NT2/D1 (cell line): ENCODE measurements around the gene DRAM2.

Experiments used
- DNase-seq: peaks from one replicate; pipeline ENCODE4 v3.0.0-alpha.2; 2011; ENCODE audit warnings: low read depth, low spot score
- H3K27me3 ChIP-seq: 2 replicates; pipeline ENCODE4 v1.6.0; 2011; ENCODE audit warnings: mild to moderate bottlenecking; ENCODE audit not compliant: insufficient read length, insufficient read depth
- H3K36me3 ChIP-seq: 2 replicates; pipeline ENCODE4 v1.6.1; 2011; ENCODE audit warnings: mild to moderate bottlenecking, low read length, mixed read lengths; ENCODE audit not compliant: insufficient read depth, insufficient read length
- H3K4me1 ChIP-seq: 2 replicates; pipeline ENCODE4 v1.5.1; 2011; ENCODE audit not compliant: insufficient read depth, insufficient read length
- H3K4me3 ChIP-seq: 2 replicates; pipeline ENCODE4 v1.5.1; 2011; ENCODE audit warnings: low read depth; ENCODE audit not compliant: insufficient read length
- H3K9ac ChIP-seq: 2 replicates; pipeline ENCODE4 v1.6.0; 2011; ENCODE audit warnings: low read depth; ENCODE audit not compliant: insufficient read length
- H3K9me3 ChIP-seq: 2 replicates; pipeline ENCODE4 v1.5.1; 2011; ENCODE audit warnings: mild to moderate bottlenecking, low read length; ENCODE audit not compliant: insufficient read depth
- SUZ12 ChIP-seq: IDR thresholded peaks from 2 replicates; pipeline ENCODE4 v1.6.1; 2011; ENCODE audit not compliant: insufficient read length, insufficient read depth; ENCODE audit errors: extremely low read depth
- YY1 ChIP-seq: IDR thresholded peaks from 2 replicates; pipeline ENCODE4 v1.6.1; 2011; ENCODE audit not compliant: insufficient read length, insufficient read depth
- ZNF274 ChIP-seq: IDR thresholded peaks from 2 replicates; pipeline ENCODE4 v1.6.1; 2011; ENCODE audit warnings: mild to moderate bottlenecking, low read depth, low read length

DRAM2 gene

GRCh38 chr1:111127923-111128643 is 11.8 kb downstream of the DRAM2 start:
- Histone ChIP-seq H3K27me3 (no peaks in the 10 kb centered on the region), H3K9me3 (no peaks in the 10 kb centered on the region), H3K4me3 (no peak overlapping the region), H3K36me3 (peaks cover 68% of the 10 kb centered on the region), H3K4me1 (no peaks in the 10 kb centered on the region), H3K9ac (no peak overlapping the region)
- no peak for DNase-seq
- no peak for TF ChIP-seq YY1
- TF ChIP-seq SUZ12, result no peak
- no peak for TF ChIP-seq ZNF274

- TF ChIP-seq ZNF274 (no peak), YY1 (no peak), SUZ12 (no peak)
- Histone ChIP-seq H3K9me3 (no peaks in the 10 kb centered on the region), H3K27me3 (no peaks in the 10 kb centered on the region), H3K9ac (no peak overlapping the region), H3K4me1 (no peaks in the 10 kb centered on the region), H3K36me3 (peaks cover 69% of the 10 kb centered on the region), H3K4me3 (no peak overlapping the region)
- DNase-seq, result no peak
Observed at GRCh38 chr1:111126354-111126753, 13.5 kb downstream of the DRAM2 start.

DNA sequence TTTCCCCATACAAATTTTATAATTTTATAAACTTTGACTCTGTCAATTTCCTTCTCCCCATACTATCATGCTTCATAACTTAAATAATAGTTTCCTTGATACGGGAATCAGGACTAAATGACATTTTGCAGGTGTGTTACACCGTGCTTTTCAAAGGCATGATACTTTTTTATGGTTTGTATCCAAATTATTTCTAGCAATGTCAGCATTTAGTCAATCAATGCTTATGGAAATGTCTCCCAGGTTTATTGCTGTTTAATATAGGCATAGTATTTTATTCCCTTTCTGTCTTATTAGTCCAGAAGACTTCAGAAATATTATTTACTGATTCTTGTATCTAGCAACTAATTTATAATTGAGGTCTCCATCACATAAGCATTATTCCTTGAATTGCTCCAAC is 23.4 kb downstream of the DRAM2 start:
- Histone ChIP-seq H3K4me1 (no peaks in the 10 kb centered on the region), H3K36me3 (peaks cover 62% of the 10 kb centered on the region), H3K4me3 (no peak overlapping the region), H3K9me3 (no peaks in the 10 kb centered on the region), H3K27me3 (no peaks in the 10 kb centered on the region), H3K9ac (no peak overlapping the region)
- no peak for DNase-seq
- TF ChIP-seq YY1 (no peak), ZNF274 (no peak), SUZ12 (no peak)

DNA sequence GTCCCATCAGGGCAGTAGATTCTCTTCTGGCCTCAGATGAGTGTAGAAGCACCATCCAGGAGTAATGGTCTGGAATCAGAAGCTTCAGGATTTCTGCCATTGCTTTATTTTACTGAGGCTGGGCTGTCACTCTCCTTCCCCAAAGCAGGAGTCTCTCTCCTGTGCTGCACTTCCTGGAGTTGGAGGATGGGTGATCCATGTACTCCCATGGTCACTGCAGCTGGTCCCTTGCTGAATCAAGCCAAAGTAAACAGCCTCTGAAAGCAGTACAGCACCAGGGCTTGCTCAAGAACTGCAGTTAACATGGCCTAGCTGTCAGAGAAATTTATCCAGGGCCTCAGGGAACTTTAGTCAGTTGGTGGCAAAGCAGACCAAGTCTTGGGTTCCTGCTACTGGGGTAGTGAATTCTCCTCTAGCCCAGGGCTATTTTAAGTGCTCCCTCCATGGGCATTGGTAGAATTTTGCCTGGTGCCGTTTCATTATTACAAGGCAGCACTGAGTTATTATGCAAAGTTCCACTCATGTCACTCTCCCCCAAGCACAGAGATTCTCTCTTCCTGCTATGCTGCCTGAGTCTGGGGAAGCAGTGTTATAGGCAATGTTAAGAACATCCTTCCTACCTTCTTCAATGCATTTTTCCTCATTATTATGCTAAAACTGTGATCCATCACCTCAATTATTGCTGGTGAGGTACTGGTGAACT is 29.5 kb downstream of the DRAM2 start:
- no peak for DNase-seq
- TF ChIP-seq SUZ12 (no peak), YY1 (no peak), ZNF274 (no peak)
- no peak overlapping the region for H3K9ac ChIP-seq

DNA sequence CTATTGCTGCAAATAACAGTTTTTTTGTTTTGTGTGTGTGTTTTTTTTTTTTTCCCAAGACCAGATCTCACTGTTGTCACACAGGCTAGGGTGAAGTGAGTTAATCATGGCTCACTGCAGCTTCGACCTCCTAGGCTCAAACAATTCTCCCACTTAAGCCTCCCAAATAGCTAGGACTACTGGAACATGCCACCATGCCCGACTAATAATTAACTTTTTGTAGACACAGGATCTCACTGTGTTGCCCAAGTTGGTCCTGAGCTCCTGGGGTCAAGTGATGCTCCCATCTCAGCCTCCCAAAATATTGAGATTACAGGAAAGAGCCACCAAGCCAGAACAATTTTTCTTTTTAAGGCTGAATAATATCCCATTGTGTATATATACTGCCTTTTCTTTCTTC is 34.9 kb downstream of the DRAM2 start:
- no peak for TF ChIP-seq ZNF274
- no peak for TF ChIP-seq SUZ12
- TF ChIP-seq YY1, result no peak
- peaks cover 4% of the 10 kb centered on the region for H3K4me1 ChIP-seq
- no peaks in the 10 kb centered on the region for H3K36me3 ChIP-seq
- H3K9me3 ChIP-seq, result peaks cover 42% of the 10 kb centered on the region
- no peak overlapping the region for H3K9ac ChIP-seq
- no peaks in the 10 kb centered on the region for H3K27me3 ChIP-seq
- no peak overlapping the region for H3K4me3 ChIP-seq
- DNase-seq, result no peak

More for the DNA sequence above, 29.5 kb downstream of the DRAM2 start:
- Histone ChIP-seq H3K4me3 (no peak overlapping the region), H3K9me3 (peaks cover 16% of the 10 kb centered on the region; the same call in 1 of the 2 replicates), H3K27me3 (no peaks in the 10 kb centered on the region), H3K36me3 (peaks cover 12% of the 10 kb centered on the region), H3K4me1 (no peaks in the 10 kb centered on the region)

DNA sequence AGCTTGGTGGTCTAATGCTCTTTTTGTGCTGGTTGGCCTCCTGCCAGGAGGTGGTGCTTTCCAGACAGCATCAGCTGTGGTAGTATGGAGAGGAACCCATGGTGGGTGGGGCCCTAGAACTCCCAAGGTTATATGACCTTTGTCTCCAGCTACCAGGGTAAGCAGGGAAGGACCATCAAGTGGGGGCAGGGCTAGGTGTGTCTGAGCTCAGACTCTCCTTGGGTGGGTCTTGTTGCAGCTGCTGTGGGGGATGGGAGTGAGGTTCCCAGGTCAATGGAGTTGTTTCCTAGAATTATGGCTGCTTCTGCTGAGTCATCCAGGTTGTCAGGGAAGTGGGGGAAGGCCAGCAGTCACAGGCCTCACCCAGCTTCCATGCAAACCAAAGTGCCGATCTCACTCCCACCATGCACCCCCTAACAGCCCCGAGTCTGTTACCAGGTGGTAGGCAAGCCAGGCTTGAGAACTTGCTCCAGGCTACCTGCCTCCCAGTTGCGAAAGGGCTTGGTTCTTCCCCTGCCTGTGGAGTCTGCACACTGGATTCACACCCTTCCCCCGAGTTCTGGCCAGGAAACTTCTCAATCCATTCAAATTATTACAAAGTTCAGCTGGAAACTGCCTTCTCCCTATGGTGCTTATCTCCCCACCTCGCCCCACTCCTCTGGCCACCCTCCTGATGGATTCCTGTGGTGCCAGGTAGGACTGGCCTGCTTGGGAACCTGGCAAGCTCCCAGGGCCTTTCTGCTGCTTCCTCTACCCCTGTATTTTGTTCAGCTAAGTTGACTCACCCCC is 37.8 kb downstream of the DRAM2 start:
- H3K9ac ChIP-seq, result no peak overlapping the region
- H3K4me3 ChIP-seq, result no peak overlapping the region
- no peak for TF ChIP-seq YY1
- TF ChIP-seq SUZ12, result no peak
- peaks cover 6% of the 10 kb centered on the region for H3K4me1 ChIP-seq
- H3K9me3 ChIP-seq, result peaks cover 53% of the 10 kb centered on the region
- H3K27me3 ChIP-seq, result no peaks in the 10 kb centered on the region
- no peaks in the 10 kb centered on the region for H3K36me3 ChIP-seq
- no peak for DNase-seq

DNA sequence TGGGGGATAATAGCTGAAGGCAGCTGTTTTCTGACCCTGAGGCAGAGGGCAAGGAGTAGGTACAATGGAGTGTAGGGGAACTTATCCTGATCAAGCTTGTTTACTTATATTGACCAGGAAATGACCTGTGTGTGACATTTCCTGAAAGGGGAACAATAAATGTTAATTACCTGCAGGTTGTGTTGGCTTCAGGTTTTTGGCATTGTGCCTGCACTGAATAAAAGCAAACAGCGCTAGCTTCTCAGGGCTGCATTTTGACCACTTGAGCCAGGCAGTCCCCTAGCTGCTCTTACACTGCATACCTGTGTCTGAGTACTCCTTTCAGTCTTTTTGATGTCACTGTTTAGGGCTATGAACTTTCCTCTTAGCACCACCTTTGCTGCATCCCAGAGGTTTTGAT is 40.6 kb downstream of the DRAM2 start:
- H3K27me3 ChIP-seq, result no peaks in the 10 kb centered on the region
- no peak for DNase-seq
- peaks cover 14% of the 10 kb centered on the region for H3K4me1 ChIP-seq

More for the DNA sequence above, 40.6 kb downstream of the DRAM2 start:
- TF ChIP-seq ZNF274 (no peak), SUZ12 (no peak), YY1 (no peak)
- peaks cover 66% of the 10 kb centered on the region for H3K9me3 ChIP-seq
- no peak overlapping the region for H3K4me3 ChIP-seq
- H3K36me3 ChIP-seq, result no peaks in the 10 kb centered on the region
- H3K9ac ChIP-seq, result no peak overlapping the region
